Measurements from ENCODE around the gene SHANK1. TPM values are rescaled to one million over a fixed set of nuclear protein-coding genes. Genes with fewer than 3 reads are reported as not detected.

Gene SHANK1
- total RNA-seq, 4 donors from 2014 or later = 2.2 TPM; not detected in 3

DNA sequence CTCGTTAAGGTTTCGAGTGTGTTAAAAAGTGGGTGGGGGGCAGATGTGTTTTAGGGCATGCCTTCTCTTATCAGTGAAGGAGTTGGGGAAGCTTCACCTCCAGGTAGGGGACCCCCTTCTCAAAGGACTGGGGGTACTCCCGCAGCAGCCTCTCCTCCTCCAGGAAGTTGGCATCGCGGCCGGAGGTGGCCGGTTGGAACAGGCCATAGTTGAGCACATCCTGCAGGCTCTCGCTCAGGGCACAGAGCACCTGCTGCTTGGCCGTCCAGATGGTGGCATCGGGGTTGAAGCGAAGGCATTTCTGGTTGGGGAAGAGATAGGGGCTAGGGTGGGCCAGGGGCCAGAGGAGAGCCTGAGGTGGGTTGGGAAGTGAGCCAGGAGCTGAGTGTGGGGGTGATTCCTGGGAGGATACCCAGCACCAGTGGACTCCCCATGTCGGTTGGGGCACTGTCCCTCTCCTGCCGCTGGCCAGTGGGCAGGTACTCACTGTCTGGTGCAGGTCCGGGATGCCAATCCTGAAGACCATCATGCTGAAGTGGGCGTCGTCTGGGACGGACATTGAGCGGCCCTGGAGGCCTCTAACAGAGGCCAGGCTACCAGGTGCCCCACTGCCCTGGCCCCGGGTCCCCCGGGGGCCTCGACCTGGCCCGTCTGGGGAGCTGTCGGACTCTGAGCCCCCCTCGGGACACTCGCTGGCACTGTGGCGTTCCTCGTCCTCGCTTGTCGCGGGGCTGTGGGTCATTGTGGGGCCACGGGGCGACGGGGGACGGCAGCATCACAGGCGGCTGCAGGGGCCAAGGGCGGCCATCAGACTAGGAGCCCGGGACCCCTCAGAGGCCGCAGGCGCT is 3.2 kb downstream of the SHANK1 start:
- intact Hi-C loops (cut with DNase I; ENCODE audit: low total_unique reads) = no loop called here
- H3K36me3 ChIP-seq = no peaks in the 10 kb centered on the region
- peaks cover 48% of the 10 kb centered on the region for H3K27me3 ChIP-seq
- no peak for DNase-seq
- TF ChIP-seq POLR2A (IDR thresholded peaks at IDR 0.05) = no peak
- TF ChIP-seq EP300 (IDR thresholded peaks at IDR 0.05; ENCODE audit: low read depth) = no peak
- no peak for TF ChIP-seq POLR2AphosphoS5 (IDR thresholded peaks at IDR 0.05)
- TF ChIP-seq, protein P1, sequence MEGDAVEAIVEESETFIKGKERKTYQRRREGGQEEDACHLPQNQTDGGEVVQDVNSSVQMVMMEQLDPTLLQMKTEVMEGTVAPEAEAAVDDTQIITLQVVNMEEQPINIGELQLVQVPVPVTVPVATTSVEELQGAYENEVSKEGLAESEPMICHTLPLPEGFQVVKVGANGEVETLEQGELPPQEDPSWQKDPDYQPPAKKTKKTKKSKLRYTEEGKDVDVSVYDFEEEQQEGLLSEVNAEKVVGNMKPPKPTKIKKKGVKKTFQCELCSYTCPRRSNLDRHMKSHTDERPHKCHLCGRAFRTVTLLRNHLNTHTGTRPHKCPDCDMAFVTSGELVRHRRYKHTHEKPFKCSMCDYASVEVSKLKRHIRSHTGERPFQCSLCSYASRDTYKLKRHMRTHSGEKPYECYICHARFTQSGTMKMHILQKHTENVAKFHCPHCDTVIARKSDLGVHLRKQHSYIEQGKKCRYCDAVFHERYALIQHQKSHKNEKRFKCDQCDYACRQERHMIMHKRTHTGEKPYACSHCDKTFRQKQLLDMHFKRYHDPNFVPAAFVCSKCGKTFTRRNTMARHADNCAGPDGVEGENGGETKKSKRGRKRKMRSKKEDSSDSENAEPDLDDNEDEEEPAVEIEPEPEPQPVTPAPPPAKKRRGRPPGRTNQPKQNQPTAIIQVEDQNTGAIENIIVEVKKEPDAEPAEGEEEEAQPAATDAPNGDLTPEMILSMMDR (IDR thresholded peaks at IDR 0.05) = no peak
- 84% methylated on average over 30 of the region's 39 CpGs; no CpG with 5 or more reads in 1 of the 2 donors for WGBS, 2 donors (ENCODE audit: low coverage in 1 of 2)
- peaks cover 6 to 14% (median 13%) of the 10 kb centered on the region in 4 donors for H3K4me1 ChIP-seq
- in situ Hi-C loops (cut with MboI; ENCODE audit: low pct_ligation_motif_present in 1 of 4, low pct_unique_long_range_greater_than_20kb in 1 of 4, low sequenced_read_pairs in 3 of 4) = no loop called here
- H3K9me3 ChIP-seq = no peaks in the 10 kb centered on the region
- no peak overlapping the region for H3K27ac ChIP-seq
- no peak overlapping the region for H3K4me3 ChIP-seq

- Histone ChIP-seq H3K4me3 (no peak overlapping the region), H3K4me1 (peaks cover under 1 to 8% (median 7%) of the 10 kb centered on the region in 4 donors), H3K27ac (no peak overlapping the region), H3K36me3 (no peaks in the 10 kb centered on the region), H3K9me3 (no peaks in the 10 kb centered on the region), H3K27me3 (peaks cover 30% of the 10 kb centered on the region)
- intact Hi-C loops (cut with DNase I; ENCODE audit: low total_unique reads) = no loop called here
- no peak for TF ChIP-seq POLR2AphosphoS5 (IDR thresholded peaks at IDR 0.05)
- whole genome bisulfite sequencing, 2 donors (ENCODE audit: low coverage in 1 of 2) = 65 to 86% methylated on average over 12 to 22 of the region's 22 CpGs
- no peak for DNase-seq
- in situ Hi-C loops (cut with MboI; ENCODE audit: low pct_ligation_motif_present in 1 of 4, low pct_unique_long_range_greater_than_20kb in 1 of 4, low sequenced_read_pairs in 3 of 4) = no loop called here
Measured at GRCh38 chr19:50713556-50714236, 5.9 kb downstream of the SHANK1 start.

- in situ Hi-C loops (cut with MboI; ENCODE audit: low pct_ligation_motif_present in 1 of 4, low pct_unique_long_range_greater_than_20kb in 1 of 4, low sequenced_read_pairs in 3 of 4) = no loop called here
- Histone ChIP-seq H3K4me3 (no peak overlapping the region), H3K4me1 (no peaks in the 10 kb centered on the region), H3K36me3 (no peaks in the 10 kb centered on the region), H3K27me3 (peaks cover 21% of the 10 kb centered on the region), H3K27ac (no peak overlapping the region), H3K9me3 (no peaks in the 10 kb centered on the region)
- DNase-seq = no peak
- intact Hi-C loops (cut with DNase I; ENCODE audit: low total_unique reads) = no loop called here
- TF ChIP-seq EP300 (IDR thresholded peaks at IDR 0.05; ENCODE audit: low read depth) = no peak
- TF ChIP-seq, protein P1 (IDR thresholded peaks at IDR 0.05) = no peak
- no peak for TF ChIP-seq POLR2A (IDR thresholded peaks at IDR 0.05)
- no peak for TF ChIP-seq POLR2AphosphoS5 (IDR thresholded peaks at IDR 0.05)
- WGBS, 2 donors (ENCODE audit: low coverage in 1 of 2) = 56% methylated on average over 6 of the region's 6 CpGs; no CpG with 5 or more reads in 1 of the 2 donors
Measured at GRCh38 chr19:50712833-50713232, 6.8 kb downstream of the SHANK1 start.

GRCh38 chr19:50711805-50712204 is 7.8 kb downstream of the SHANK1 start:
- in situ Hi-C loops (cut with MboI; ENCODE audit: low pct_ligation_motif_present in 1 of 4, low pct_unique_long_range_greater_than_20kb in 1 of 4, low sequenced_read_pairs in 3 of 4) (no loop called here), intact Hi-C loops (cut with DNase I; ENCODE audit: low total_unique reads) (no loop called here)
- no peak for TF ChIP-seq POLR2AphosphoS5 (IDR thresholded peaks at IDR 0.05)
- Histone ChIP-seq H3K4me1 (no peaks in the 10 kb centered on the region), H3K4me3 (no peak overlapping the region), H3K27me3 (peaks cover 11% of the 10 kb centered on the region), H3K9me3 (no peaks in the 10 kb centered on the region), H3K27ac (no peak overlapping the region), H3K36me3 (no peaks in the 10 kb centered on the region)
- whole genome bisulfite sequencing, 2 donors (ENCODE audit: low coverage in 1 of 2) = 82% methylated on average over 9 of the region's 9 CpGs; no CpG with 5 or more reads in 1 of the 2 donors
- no peak for DNase-seq

DNA sequence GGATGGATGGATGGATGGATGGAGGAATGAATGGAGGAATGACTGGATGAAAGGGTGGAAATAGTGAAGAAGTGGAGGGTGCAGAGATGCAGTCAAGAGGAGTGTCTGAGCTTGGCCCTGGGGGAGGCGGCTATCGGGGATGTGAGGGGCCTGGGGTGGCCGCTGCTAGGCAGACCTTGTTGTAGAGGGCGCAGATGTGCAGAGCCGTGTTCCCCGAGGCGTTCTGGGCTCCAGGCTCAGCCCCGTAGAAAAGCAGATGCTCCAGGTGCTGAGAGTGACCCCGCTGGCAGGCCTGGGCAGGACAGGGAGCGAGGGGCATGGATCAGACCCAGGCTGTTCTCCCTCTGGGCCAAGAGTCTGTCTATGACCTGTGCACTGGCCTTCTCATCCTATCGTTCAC is 8.4 kb downstream of the SHANK1 start:
- no peak for DNase-seq
- H3K4me3 ChIP-seq = no peak overlapping the region
- H3K4me1 ChIP-seq = no peaks in the 10 kb centered on the region
- in situ Hi-C loops (cut with MboI; ENCODE audit: low pct_ligation_motif_present in 1 of 4, low pct_unique_long_range_greater_than_20kb in 1 of 4, low sequenced_read_pairs in 3 of 4) (no loop called here), intact Hi-C loops (cut with DNase I; ENCODE audit: low total_unique reads) (no loop called here)
- H3K27ac ChIP-seq = no peak overlapping the region
- H3K36me3 ChIP-seq = no peaks in the 10 kb centered on the region
- peaks cover 5% of the 10 kb centered on the region for H3K27me3 ChIP-seq
- H3K9me3 ChIP-seq = no peaks in the 10 kb centered on the region
- 82 to 100% methylated on average over 2 to 11 of the region's 11 CpGs for WGBS, 2 donors (ENCODE audit: low coverage in 1 of 2)
- TF ChIP-seq EP300 (IDR thresholded peaks at IDR 0.05; ENCODE audit: low read depth) (no peak), POLR2AphosphoS5 (IDR thresholded peaks at IDR 0.05) (no peak), POLR2A (IDR thresholded peaks at IDR 0.05) (no peak)
- TF ChIP-seq, protein P1 (IDR thresholded peaks at IDR 0.05) = no peak
